Measurements from ENCODE around the gene OR6K6.

GRCh38 chr1:158711098-158711497 is 43.4 kb upstream of the OR6K6 start:
- TF ChIP-seq POLR2AphosphoS5 (IDR thresholded peaks at IDR 0.05): no peak
- no peak for TF ChIP-seq EP300 (conservative IDR thresholded peaks at IDR 0.05; ENCODE audit: poor library complexity, severe bottlenecking)
- no peak for TF ChIP-seq RAD21 (conservative IDR thresholded peaks at IDR 0.05)
